Mesendoderm (in vitro differentiated cells): ENCODE measurements around the gene DNAJA3.
A peak's percentile ranks its signal among the peaks of the same experiment; 100 is the strongest.

Experiments
- DNase-seq: peaks from one replicate; pipeline ENCODE4 v3.0.0; 2013
- H2AK5ac ChIP-seq: 2 replicates; pipeline ENCODE4 v1.6.1; 2013; ENCODE audit warnings: low read length, inconsistent platforms
- H2BK120ac ChIP-seq: 2 replicates; pipeline ENCODE4 v1.6.1; 2013; ENCODE audit warnings: low read depth, mild to moderate bottlenecking, low read length, moderate library complexity, mixed read lengths
- H2BK15ac ChIP-seq: replicated peaks from 2 replicates; pipeline ENCODE4 v1.6.1; 2013; ENCODE audit warnings: low read depth, mild to moderate bottlenecking, moderate library complexity
- H2BK5ac ChIP-seq: 2 replicates; pipeline ENCODE4 v1.6.1; 2013; ENCODE audit warnings: low read length, inconsistent platforms
- H3K18ac ChIP-seq: 2 replicates; pipeline ENCODE4 v1.6.1; 2013; ENCODE audit warnings: mild to moderate bottlenecking, low read length, mixed read lengths
- H3K23ac ChIP-seq: one replicate; pipeline ENCODE4 v1.6.1; 2013; ENCODE audit warnings: low read length
- H3K27ac ChIP-seq: 2 replicates; pipeline ENCODE4 v1.5.1; 2013; ENCODE audit warnings: low read depth, mild to moderate bottlenecking, inconsistent platforms, low read length, moderate library complexity
- H3K27me3 ChIP-seq: 2 replicates; pipeline ENCODE4 v1.6.1; 2013; ENCODE audit warnings: low read length, control low read depth, mild to moderate bottlenecking, inconsistent platforms; ENCODE audit not compliant: insufficient read depth, poor library complexity
- H3K36me3 ChIP-seq: 2 replicates; pipeline ENCODE4 v1.6.1; 2013; ENCODE audit warnings: low read length, inconsistent platforms; ENCODE audit not compliant: control insufficient read depth, insufficient read depth
- H3K4ac ChIP-seq: one replicate; pipeline ENCODE4 v1.6.1; 2013; ENCODE audit warnings: low read depth, mild to moderate bottlenecking, low read length, moderate library complexity
- H3K4me1 ChIP-seq: 2 replicates; pipeline ENCODE4 v1.6.1; 2013; ENCODE audit warnings: low read depth, low read length, inconsistent platforms; ENCODE audit not compliant: control insufficient read depth
- H3K4me2 ChIP-seq: 2 replicates; pipeline ENCODE4 v1.6.1; 2013; ENCODE audit warnings: low read length
- H3K4me3 ChIP-seq: 2 replicates; pipeline ENCODE4 v1.5.1; 2013; ENCODE audit warnings: mild to moderate bottlenecking, low read length
- H3K56ac ChIP-seq: one replicate; pipeline ENCODE4 v1.6.1; 2013; ENCODE audit warnings: low read length
- H3K79me1 ChIP-seq: 2 replicates; pipeline ENCODE4 v1.6.1; 2013; ENCODE audit warnings: low read length, inconsistent platforms
- H3K79me2 ChIP-seq: 2 replicates; pipeline ENCODE4 v1.6.1; 2013; ENCODE audit warnings: mild to moderate bottlenecking, low read length; ENCODE audit not compliant: control insufficient read depth, insufficient read depth
- H3K9ac ChIP-seq: 2 replicates; pipeline ENCODE4 v1.6.1; 2013; ENCODE audit warnings: low read length, inconsistent platforms
- H4K5ac ChIP-seq: one replicate; pipeline ENCODE4 v1.6.1; 2013; ENCODE audit warnings: low read length
- H4K8ac ChIP-seq: one replicate; pipeline ENCODE4 v1.6.1; 2013; ENCODE audit warnings: low read depth, mild to moderate bottlenecking, control low read depth, low read length, moderate library complexity
- WGBS: extraction: QIAGEN DNeasy Blood & Tissue Kit; methylation state at CpG from one replicate; pipeline ENCODE4 v1.1.7; 2013; ENCODE audit warnings: low lambda C conversion rate, missing lambda C conversion rate; ENCODE audit not compliant: insufficient coverage; ENCODE audit errors: extremely low coverage; 5-methylcytosine and 5-hydroxymethylcytosine counted together

The DNAJA3 gene

GRCh38 chr16:4471869-4472268 lies 46.2 kb downstream of the DNAJA3 start:
- H3K79me2 ChIP-seq = peaks cover 3% of the 10 kb centered on the region
- no peaks in the 10 kb centered on the region for H3K27me3 ChIP-seq
- H4K8ac ChIP-seq = no peak overlapping the region
- WGBS = no CpG with 5 or more reads among the region's 5 CpGs
- H3K27ac ChIP-seq = no peak overlapping the region
- H3K23ac ChIP-seq = no peak overlapping the region
- no peak overlapping the region for H3K4me2 ChIP-seq
- H3K4me1 ChIP-seq = peaks cover 2% of the 10 kb centered on the region
- no peak overlapping the region for H2AK5ac ChIP-seq
- peaks cover 1% of the 10 kb centered on the region for H3K79me1 ChIP-seq
- H4K5ac ChIP-seq = no peak overlapping the region
- H3K56ac ChIP-seq = no peak overlapping the region
- H3K36me3 ChIP-seq = no peaks in the 10 kb centered on the region
- H2BK120ac ChIP-seq = no peak overlapping the region
- DNase-seq = no peak
- no peak overlapping the region for H3K4me3 ChIP-seq
- no peak overlapping the region for H3K18ac ChIP-seq
- H3K4ac ChIP-seq = no peak overlapping the region
- no peak overlapping the region for H2BK15ac ChIP-seq
- no peak overlapping the region for H3K9ac ChIP-seq
- no peak overlapping the region for H2BK5ac ChIP-seq

- Histone ChIP-seq H3K18ac (no peak overlapping the region), H3K56ac (no peak overlapping the region), H4K8ac (no peak overlapping the region), H2BK5ac (no peak overlapping the region), H3K27ac (no peak overlapping the region), H3K9ac (no peak overlapping the region), H3K4ac (no peak overlapping the region), H3K23ac (no peak overlapping the region), H4K5ac (no peak overlapping the region), H3K27me3 (no peaks in the 10 kb centered on the region), H2AK5ac (no peak overlapping the region), H3K79me2 (peaks cover 3% of the 10 kb centered on the region), H3K4me3 (no peak overlapping the region), H3K4me2 (no peak overlapping the region), H3K79me1 (peaks cover 1% of the 10 kb centered on the region), H2BK120ac (no peak overlapping the region), H3K36me3 (no peaks in the 10 kb centered on the region), H2BK15ac (no peak overlapping the region), H3K4me1 (peaks cover 2% of the 10 kb centered on the region)
- DNase-seq = no peak
- no CpG with 5 or more reads among the region's 4 CpGs for WGBS
Measured at GRCh38 chr16:4472880-4473279, 47.2 kb downstream of the DNAJA3 start.

GRCh38 chr16:4474192-4474961 lies 48.7 kb downstream of the DNAJA3 start, which contains the start of gene NMRAL1:
NMRAL1 (minus strand) TSS chr16:4474625; CDS start chr16:4474132, 493 bp downstream.
- Histone ChIP-seq H2BK15ac (no peak within 1 kb of the TSS), H3K79me1 (peaks cover 3% of the 10 kb centered on the region), H2BK5ac (no peak within 1 kb of the TSS), H3K27ac (no peak within 1 kb of the TSS), H2AK5ac (no peak within 1 kb of the TSS), H3K56ac (peak within 1 kb of the TSS; percentile 95), H4K5ac (peak within 1 kb of the TSS; percentile 89), H3K18ac (peak within 1 kb of the TSS; percentile 75), H3K4me3 (peak within 1 kb of the TSS; percentile 76), H3K27me3 (no peaks in the 10 kb centered on the region), H3K9ac (peak within 1 kb of the TSS; percentile 92), H3K23ac (peak within 1 kb of the TSS; percentile 45), H2BK120ac (no peak within 1 kb of the TSS), H3K4me1 (peaks cover 2% of the 10 kb centered on the region), H3K79me2 (peaks cover 4% of the 10 kb centered on the region), H3K4ac (peak within 1 kb of the TSS; percentile 79), H3K4me2 (peak within 1 kb of the TSS; percentile 74), H3K36me3 (no peaks in the 10 kb centered on the region), H4K8ac (peak within 1 kb of the TSS; percentile 81)
- DNase-seq = peak; percentile 98
- no CpG with 5 or more reads among the region's 60 CpGs for WGBS

- H3K18ac ChIP-seq = peak within 1 kb of the TSS; percentile 64
- no peaks in the 10 kb centered on the region for H3K27me3 ChIP-seq
- no peak within 1 kb of the TSS for H2AK5ac ChIP-seq
- peak within 1 kb of the TSS; percentile 42 for H3K4me3 ChIP-seq
- peak within 1 kb of the TSS; percentile 73 for H3K23ac ChIP-seq
- H3K56ac ChIP-seq = peak within 1 kb of the TSS; percentile 80
- peak; percentile 97 for DNase-seq
- peaks cover 2% of the 10 kb centered on the region for H3K4me1 ChIP-seq
- no peak within 1 kb of the TSS for H2BK15ac ChIP-seq
- peaks cover 4% of the 10 kb centered on the region for H3K79me2 ChIP-seq
- H4K8ac ChIP-seq = no peak within 1 kb of the TSS
- peak within 1 kb of the TSS; percentile 68 for H3K9ac ChIP-seq
- peak within 1 kb of the TSS; percentile 92 for H3K4me2 ChIP-seq
- peaks cover 3% of the 10 kb centered on the region for H3K79me1 ChIP-seq
- H4K5ac ChIP-seq = no peak within 1 kb of the TSS
- no CpG with 5 or more reads among the region's 70 CpGs for WGBS
- H3K4ac ChIP-seq = peak within 1 kb of the TSS; percentile 65
- no peaks in the 10 kb centered on the region for H3K36me3 ChIP-seq
- peak within 1 kb of the TSS; percentile 59 for H3K27ac ChIP-seq
- no peak within 1 kb of the TSS for H2BK120ac ChIP-seq
- H2BK5ac ChIP-seq = no peak within 1 kb of the TSS
Measured at GRCh38 chr16:4475880-4476788, 50.5 kb downstream of the DNAJA3 start, which contains the start of gene HMOX2. HMOX2 (plus strand) TSS chr16:4476398; CDS start chr16:4505525, 29,127 bp downstream.

GRCh38 chr16:4477966-4478365 lies 52.3 kb downstream of the DNAJA3 start:
- no peak overlapping the region for H3K23ac ChIP-seq
- H3K4me3 ChIP-seq = no peak overlapping the region
- no peak overlapping the region for H2AK5ac ChIP-seq
- H3K9ac ChIP-seq = no peak overlapping the region
- no peak overlapping the region for H4K8ac ChIP-seq
- H2BK120ac ChIP-seq = no peak overlapping the region
- peaks cover 6% of the 10 kb centered on the region for H3K79me1 ChIP-seq
- H3K36me3 ChIP-seq = no peaks in the 10 kb centered on the region
- H3K79me2 ChIP-seq = peaks cover 8% of the 10 kb centered on the region
- no peaks in the 10 kb centered on the region for H3K27me3 ChIP-seq
- peak; percentile 82 for DNase-seq
- no peak overlapping the region for H2BK15ac ChIP-seq
- no peak overlapping the region for H2BK5ac ChIP-seq
- H3K27ac ChIP-seq = no peak overlapping the region
- H4K5ac ChIP-seq = no peak overlapping the region
- H3K18ac ChIP-seq = no peak overlapping the region
- no peak overlapping the region for H3K4ac ChIP-seq
- H3K4me1 ChIP-seq = peaks cover 2% of the 10 kb centered on the region
- peak overlapping the region; percentile 17 for H3K56ac ChIP-seq
- no peak overlapping the region for H3K4me2 ChIP-seq
- WGBS = no CpG with 5 or more reads among the region's 2 CpGs
